Pons (tissue), 1 donor: ENCODE results near the gene FOLR3.
A peak's percentile ranks its signal among the peaks of the same experiment; 100 is the strongest.
"Not testable (repeated sequence)": the region's sequence is repeated elsewhere in the genome, so short reads cannot be mapped to it uniquely, and the experiment has no call there.

Experiments
- DNase-seq: peaks from one replicate; pipeline ENCODE4 v3.0.0-alpha.2; 2016; ENCODE audit warnings: low spot score

Gene FOLR3

DNA sequence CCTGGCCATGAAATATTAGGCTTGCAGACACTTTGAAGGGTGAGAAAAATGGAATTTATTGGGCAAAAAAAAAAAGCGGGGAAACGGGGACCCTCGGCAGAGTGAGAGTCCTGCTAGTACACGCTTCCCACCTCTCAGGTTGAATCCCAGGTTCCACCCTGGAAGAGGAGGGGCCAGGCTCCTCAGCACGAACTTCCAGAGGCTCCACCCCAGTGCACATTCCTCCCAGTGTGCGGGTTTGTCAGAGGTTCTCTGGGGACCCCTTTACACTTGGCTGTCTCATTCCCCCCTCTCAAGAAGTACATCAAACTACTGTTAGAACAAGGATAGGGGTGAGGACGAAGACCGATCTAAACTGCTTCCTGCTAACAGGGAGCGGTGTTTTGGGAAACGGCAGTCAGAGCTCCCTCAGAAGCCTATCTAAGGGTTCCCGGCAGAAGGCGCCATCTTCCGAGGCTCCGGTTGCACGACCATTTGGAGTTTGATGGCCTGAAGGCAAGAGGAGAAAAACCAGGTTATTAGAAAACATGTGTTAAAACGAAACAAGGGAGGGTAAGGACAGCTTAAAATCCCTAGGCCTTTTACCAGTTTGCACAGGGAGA lies 27.5 kb downstream of the FOLR3 start:
- DNase-seq = no peak

DNA sequence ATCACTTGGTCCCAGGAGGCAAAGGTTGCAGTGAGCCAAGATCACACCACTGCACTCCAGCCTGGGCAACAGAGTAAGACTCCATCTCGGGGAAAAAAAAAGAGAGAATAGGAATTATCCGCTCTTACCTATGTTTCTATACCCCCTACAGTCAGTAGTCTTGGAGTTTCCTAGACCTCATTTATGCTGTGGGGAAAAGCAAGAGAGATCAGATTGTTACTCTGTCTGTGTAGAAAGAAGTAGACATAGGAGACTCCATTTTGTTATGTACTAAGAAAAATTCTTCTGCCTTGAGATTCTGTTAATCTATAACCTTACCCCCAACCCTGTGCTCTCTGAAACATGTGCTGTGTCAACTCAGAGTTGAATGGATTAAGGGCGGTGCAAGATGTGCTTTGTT lies 28.7 kb downstream of the FOLR3 start:
- not testable (repeated sequence) for DNase-seq

DNA sequence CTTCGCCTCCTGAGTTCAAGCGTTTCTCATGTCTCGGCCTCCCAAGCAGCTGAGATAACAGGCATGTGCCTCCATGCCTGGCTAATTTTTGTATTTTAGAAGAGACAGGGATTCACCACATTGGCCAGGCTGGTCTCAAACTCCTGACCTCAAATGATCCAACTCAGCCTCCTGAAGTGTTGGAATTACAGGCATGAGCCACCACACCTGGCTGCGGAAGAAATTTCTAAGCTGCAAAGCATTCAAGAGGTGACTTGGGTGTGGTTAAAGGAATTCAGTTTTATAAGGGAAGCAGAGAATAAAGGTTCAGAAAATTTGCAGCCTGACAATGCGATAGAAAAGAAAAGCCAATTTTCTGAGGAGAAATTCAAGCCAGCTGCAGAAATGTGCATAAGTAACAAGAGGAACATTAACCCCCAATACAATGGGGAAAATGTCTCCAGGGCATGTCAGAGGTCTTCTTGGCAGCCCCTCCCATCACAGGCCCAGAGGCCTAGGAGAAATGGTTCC lies 33.6 kb downstream of the FOLR3 start:
- not testable (repeated sequence) for DNase-seq

DNA sequence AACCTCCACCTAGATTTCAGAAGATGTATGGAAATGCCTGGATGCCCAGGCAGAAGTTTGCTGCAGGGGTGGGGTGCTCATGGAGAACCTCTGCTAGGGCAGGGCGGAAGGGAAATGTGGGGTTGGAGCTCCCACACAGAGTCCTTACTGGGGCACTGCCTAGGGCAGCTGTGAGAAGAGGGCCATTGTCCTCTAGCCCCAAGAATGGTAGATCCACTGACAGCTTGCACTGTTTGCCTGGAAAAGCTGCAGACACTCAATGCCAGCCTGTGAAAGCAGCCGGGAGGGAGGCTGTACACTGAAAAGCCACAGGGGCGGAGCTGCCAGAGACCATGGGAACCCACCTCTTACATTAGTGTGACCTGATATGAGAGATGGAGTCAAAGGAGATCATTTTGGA lies 34.2 kb downstream of the FOLR3 start:
- peak; percentile 75 for DNase-seq

DNA sequence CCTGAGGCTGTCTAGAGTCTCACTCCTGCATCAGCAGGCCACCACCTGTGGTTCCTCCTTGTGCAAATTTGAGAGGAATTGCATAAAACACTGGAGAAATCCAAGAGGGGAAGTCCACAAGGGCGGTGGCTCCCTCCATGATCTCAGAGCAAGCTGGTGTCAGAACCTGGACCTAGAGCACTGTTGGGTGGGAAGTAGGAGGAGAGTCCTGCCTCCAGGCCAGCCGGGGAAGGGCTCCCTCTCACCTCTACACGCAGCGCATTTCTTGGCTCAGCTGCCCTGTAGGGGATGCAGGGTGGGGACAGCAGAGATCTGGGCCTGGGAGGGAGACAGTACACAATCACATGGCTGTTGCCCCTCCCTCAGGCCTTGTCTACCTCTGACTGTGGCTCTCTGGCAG lies 36.5 kb downstream of the FOLR3 start:
- DNase-seq = not testable (repeated sequence)

DNA sequence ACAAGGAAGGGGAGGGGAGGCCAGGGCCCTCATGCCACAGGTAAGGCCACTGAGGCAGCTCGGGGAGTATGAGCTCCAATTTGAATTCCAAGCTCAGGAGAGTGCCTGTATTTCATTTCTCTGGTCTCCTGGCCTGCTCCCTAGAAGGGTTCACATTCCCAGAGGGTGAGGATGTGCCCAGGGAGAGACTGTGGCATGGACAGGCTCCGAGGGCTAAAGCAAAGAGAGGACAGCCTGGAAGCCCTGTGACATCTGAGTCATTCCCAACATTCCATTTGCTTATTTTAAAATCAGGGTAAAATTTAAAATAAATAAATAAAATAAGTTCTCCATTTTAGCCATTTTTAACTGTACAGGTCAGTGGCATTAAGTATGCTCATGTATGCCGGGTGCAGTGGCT lies 37.8 kb downstream of the FOLR3 start:
- no peak for DNase-seq

DNA sequence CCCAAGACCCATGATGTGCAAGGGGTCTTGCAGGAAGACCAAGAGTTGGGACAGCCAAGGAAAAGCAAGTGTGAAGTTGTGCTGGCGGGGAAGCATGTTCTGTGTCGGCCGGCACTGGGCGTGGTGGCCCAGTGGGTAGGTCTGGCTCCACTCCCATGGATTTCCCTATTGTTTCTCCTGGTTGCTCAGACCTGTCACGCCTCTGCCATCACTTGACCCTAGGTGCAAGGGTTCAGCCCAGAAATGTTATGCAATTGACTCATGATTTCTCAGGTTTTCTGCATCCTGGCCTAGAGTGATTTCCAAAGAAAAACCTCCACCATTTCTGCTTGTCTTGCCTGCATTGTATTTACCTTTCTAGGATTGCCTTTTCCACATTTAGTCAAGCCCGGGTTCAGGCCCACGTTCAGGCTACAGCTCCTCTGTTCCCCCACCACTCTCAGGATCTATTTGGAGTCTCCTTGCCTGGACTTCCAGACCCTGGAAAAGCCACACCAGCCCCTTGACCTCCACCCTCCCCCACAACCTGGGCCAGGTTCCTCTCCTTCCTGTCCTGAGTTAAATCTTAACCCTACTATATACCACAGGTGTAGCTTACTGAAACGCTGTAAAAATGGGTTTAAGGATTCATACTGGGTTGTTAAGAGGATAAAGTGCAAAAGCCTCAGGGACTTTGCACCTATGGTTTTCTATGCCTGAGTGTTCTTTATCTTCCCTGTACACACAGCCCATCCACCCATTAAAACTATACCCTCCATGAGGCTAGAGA lies 39.0 kb downstream of the FOLR3 start:
- DNase-seq = no peak

DNA sequence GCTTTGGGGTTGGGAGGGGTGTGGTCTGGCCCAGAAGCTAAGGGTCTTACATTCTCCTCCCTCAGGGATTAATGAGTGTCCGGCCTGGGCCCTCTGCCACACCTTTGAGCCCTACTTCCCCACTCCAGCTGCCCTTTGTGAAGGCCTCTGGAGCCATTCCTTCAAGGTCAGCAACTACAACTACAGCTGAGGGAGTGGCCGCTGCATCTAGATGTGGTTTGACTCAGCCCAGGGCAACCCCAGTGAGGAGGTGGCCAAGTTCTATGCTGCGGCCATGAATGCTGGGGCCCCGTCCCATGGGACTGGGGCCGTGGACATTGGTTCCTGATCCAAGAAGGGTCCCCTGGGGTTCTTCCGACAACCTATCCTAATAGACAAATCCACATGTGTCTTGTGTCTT lies 42.1 kb downstream of the FOLR3 start:
- DNase-seq = no peak

DNA sequence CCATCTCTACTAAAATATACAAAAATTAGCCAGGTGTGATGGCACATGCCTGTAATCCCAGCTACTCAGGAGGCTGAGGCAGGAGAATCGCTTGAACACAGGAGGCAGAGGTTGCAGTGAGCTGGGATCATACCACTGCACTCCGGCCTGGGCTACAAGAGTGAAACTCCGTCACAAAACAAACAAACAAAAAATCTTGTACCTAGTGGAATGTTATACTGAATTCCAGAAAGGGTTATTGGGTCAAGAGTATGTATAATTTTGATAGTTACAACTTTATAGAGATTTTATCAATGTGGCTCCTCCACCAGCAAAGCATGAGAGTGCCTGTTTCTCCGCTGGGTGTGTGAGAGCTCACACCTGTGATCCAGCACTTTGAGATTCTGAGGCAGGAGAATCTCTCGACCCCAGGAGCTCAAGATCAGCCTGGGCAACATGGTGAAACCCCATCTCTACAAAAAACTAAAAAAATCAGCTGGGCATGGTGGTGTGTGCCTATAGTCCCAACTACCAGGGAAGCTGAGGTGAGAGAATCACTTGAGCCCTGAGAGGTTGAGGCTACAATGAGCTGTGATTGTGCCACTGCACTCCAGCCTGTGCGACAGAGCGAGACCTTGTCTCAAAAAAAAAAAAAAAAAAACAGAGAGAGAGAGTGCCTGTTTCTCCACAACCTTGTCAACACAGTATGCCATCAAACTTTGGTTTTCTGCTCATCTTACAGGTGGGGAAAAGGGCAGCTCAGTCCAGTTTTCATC lies 43.7 kb downstream of the FOLR3 start:
- DNase-seq = no peak

DNA sequence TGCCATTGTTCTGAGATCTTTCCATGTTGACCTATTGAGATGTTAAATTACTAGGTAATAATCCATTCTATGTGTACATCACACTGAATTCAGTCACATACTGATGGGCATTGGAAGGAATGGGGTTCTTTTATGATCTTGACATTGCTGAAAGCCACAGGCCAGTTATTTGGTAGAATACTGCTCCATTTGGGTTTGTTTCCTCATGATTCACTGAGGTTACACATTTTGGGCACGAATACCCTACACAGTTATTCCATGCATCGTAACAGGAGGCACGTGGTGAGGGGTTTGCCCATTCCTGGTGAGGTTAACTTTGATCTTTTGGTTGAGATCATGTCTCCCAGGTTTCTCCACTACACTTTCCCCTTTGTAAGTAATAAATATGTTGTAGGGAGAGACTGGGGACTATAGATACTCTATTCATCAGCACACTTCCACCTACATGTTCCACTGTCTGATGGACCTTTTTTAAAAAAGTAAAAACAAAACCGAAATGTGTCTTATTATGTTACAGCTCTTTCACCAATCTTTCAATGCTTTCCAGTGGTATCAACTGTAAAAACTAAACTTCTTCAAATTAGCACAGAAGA lies 44.4 kb downstream of the FOLR3 start:
- DNase-seq = no peak

DNA sequence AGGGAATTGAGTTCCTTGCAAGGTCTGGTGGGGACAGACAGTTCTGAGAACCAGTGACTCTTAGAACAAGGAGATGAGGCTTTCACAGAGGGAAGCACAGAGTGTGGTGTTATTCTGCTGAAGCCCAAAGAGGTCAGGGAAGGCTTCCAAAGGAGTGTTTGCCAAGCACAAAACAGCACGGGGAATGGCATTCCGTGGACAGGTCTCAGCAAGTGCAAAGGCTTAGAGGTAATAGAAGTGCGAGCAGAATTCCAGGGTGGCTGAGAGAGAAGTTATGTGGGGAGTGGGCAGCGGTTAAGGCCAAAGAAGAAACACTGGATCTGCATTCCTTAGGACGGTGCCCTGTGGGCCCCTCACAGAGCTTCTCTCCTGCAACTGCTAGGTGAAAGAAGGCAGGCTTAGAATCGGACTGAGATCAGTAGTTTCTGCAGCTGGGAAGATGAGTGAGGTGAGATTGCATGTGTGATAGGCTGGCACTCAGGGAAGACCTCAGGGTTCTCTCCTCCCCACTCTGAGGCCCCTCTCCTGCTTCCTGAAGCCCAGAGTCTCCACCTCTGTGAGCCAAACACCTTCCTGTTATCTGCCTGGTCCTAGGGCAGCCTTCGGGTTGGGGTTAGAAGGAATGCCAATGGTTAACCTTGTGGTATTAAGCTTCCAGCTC lies 45.5 kb downstream of the FOLR3 start:
- DNase-seq = not testable (repeated sequence)

DNA sequence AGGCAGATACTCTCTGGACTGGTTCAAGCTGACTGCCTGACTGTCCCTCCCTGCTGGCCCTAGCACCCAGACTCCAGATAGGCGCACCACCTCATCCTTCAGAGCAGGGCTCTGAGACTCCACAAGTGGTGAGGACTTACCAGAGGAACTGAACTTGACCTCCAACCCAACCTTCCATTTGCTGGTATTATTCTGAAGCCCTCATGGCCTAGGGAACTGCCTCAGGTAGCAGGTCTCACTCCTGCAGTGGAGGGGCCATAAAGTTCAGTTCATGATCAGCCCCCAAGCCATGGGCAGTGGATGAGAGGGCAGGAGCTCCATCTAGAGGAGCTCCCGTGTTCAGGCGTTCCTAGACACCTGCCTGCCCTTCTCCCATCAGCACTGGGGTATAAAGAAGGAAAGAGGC lies 46.0 kb downstream of the FOLR3 start:
- DNase-seq = not testable (repeated sequence)

DNA sequence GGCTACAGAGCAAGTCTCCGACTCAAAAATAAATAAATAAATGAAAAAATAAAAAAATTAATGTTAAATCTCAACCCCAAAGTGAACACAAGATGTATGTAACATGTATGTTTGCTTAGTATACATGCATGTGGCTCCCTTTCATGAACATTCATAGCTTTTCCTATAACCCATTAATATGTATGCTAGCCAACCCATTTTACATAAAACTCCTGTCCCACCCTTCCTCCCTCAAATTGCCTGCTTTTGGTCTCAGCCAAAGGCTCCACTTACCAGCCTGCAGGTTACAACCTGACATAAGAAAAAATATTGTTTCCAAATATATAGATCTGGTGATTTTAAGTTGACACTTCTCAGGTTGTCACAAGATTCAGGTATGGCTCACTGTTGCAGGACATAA lies 52.7 kb downstream of the FOLR3 start:
- DNase-seq = no peak
